ENCODE results near the gene CDC42BPB. TPM values are rescaled to one million over a fixed set of nuclear protein-coding genes. Genes with fewer than 3 reads are reported as not detected.

CDC42BPB gene
- total and polyA plus RNA-seq, 11 donors = 31.1 to 124 (median 68.9) TPM

- DNase-seq (no peak), ATAC-seq (no peak)
- Histone ChIP-seq H3K4me3 (no peak overlapping the region), H3K4me1 (peaks cover 0 to 5% (median 0%) of the 10 kb centered on the region in 12 donors), H3K36me3 (peaks cover 0 to 90% (median 26%) of the 10 kb centered on the region in 9 donors), H3K27me3 (no peaks in the 10 kb centered on the region), H3K27ac (no peak overlapping the region), H3K9me3 (no peaks in the 10 kb centered on the region)
- intact Hi-C loops (cut with DNase I) = no loop called here
- WGBS, 4 donors = 97 to 98% (median 97%) methylated on average over 8 of the region's 8 CpGs
- no peak for TF ChIP-seq POLR2A (IDR thresholded peaks at IDR 0.05)
- TF ChIP-seq CTCF (IDR thresholded peaks at IDR 0.05) = no peak
These were observed 164.7 kb downstream of the CDC42BPB start for GRCh38 chr14:102892651-102893050.

DNA sequence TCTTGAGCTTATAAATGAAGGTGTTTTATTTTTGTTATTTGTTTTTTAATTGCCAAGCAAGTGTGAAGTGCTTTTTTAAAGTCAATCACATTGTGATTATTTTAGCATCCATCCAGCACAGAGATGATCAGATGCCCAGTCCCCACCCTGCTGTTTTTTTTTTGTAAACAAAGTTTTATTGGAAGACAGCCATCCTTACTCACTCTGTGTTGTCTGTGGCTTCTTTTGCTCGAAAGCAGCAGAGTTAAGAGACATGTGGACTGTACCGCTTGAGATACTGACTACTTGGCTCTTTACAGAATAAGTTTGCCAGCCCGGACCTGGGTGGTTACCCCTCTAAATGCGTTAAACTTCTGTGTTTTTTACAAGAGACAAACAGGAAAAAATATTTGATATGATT, 165.8 kb downstream of the CDC42BPB start:
- H3K4me3 ChIP-seq = no peak overlapping the region
- no peaks in the 10 kb centered on the region for H3K9me3 ChIP-seq
- no peak overlapping the region for H3K27ac ChIP-seq
- H3K27me3 ChIP-seq = no peaks in the 10 kb centered on the region
- TF ChIP-seq POLR2A (IDR thresholded peaks at IDR 0.05) = no peak
- no peak for TF ChIP-seq CTCF (IDR thresholded peaks at IDR 0.05)
- 79 to 88% (median 83%) methylated on average over 4 of the region's 4 CpGs for WGBS, 4 donors
- DNase-seq (no peak), ATAC-seq (no peak)
- peaks cover 0 to 5% (median 0%) of the 10 kb centered on the region in 12 donors for H3K4me1 ChIP-seq
- peaks cover 0 to 94% (median 28%) of the 10 kb centered on the region in 9 donors for H3K36me3 ChIP-seq
- intact Hi-C loops (cut with DNase I) = no loop called here

GRCh38 chr14:102891111-102891510, 166.2 kb downstream of the CDC42BPB start:
- no peak for TF ChIP-seq POLR2A (IDR thresholded peaks at IDR 0.05)
- Histone ChIP-seq H3K4me1 (peaks cover 0 to 5% (median 0%) of the 10 kb centered on the region in 12 donors), H3K9me3 (no peaks in the 10 kb centered on the region), H3K4me3 (no peak overlapping the region), H3K27ac (no peak overlapping the region), H3K27me3 (no peaks in the 10 kb centered on the region), H3K36me3 (peaks cover 0 to 94% (median 30%) of the 10 kb centered on the region in 9 donors)
- DNase-seq (no peak), ATAC-seq (no peak)
- intact Hi-C loops (cut with DNase I) = no loop called here
- WGBS, 4 donors = 85 to 92% (median 90%) methylated on average over 15 of the region's 15 CpGs

DNA sequence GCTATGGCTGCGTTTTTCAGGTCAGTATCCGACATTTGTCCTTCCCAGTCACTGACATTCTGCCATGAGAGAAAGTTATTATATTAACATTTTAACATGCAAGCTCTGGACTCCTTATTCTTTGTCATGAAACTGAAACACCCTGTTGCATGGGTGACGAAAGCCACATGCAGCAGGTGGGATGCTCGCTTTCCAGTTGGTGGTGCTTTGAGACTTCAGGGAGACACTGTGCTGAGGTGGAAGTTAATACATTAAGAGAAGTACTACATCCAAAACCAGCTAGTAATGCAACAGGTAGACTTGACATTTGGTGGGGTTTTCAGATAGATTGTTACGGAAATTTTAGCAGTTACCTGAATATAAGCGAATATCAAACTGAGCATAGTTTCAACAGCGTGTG, 167.7 kb downstream of the CDC42BPB start:
- no peaks in the 10 kb centered on the region for H3K27me3 ChIP-seq
- H3K9me3 ChIP-seq = no peaks in the 10 kb centered on the region
- H3K4me1 ChIP-seq = peaks cover 0 to 5% (median 0%) of the 10 kb centered on the region in 12 donors
- H3K36me3 ChIP-seq = peaks cover 0 to 91% (median 27%) of the 10 kb centered on the region in 9 donors
- WGBS, 4 donors = 94 to 98% (median 97%) methylated on average over 7 of the region's 7 CpGs
- TF ChIP-seq POLR2A (IDR thresholded peaks at IDR 0.05) = no peak
- no peak for TF ChIP-seq CTCF (IDR thresholded peaks at IDR 0.05)
- no peak overlapping the region for H3K27ac ChIP-seq
- no peak overlapping the region for H3K4me3 ChIP-seq
- ATAC-seq (no peak), DNase-seq (no peak)
- intact Hi-C loops (cut with DNase I) = no loop called here

DNA sequence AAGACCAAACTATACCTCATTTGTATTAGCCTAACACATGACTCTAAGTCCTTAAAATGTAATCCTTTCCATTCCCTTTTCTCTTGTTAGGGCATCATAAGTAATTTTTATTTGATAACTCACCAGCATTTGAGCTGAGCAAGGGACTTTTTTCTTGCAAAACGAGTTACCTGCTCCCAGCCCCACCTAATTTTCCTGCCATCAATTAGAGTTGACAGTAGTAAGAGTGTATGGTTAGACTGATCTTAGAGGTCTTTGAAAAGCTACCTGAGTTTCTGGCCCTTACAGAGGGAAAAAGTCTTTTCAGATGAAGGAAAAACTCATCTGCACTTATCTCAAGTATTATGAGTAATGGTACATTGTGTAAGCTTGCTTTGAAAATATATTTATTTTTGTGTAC, 168.6 kb downstream of the CDC42BPB start:
- Histone ChIP-seq H3K4me3 (no peak overlapping the region), H3K36me3 (peaks cover 0 to 92% (median 27%) of the 10 kb centered on the region in 9 donors), H3K9me3 (no peaks in the 10 kb centered on the region), H3K4me1 (peaks cover 0 to 5% (median 0%) of the 10 kb centered on the region in 12 donors), H3K27ac (no peak overlapping the region), H3K27me3 (no peaks in the 10 kb centered on the region)
- DNase-seq = no peak
- TF ChIP-seq POLR2A (IDR thresholded peaks at IDR 0.05) = no peak
- TF ChIP-seq CTCF (IDR thresholded peaks at IDR 0.05) = no peak
- intact Hi-C loops (cut with DNase I) = no loop called here
- ATAC-seq = no peak
- WGBS, 4 donors = 77 to 92% (median 88%) methylated on average over 1 of the region's 1 CpG
